ENCODE measurements around the gene SMIM7.

SMIM7 gene

DNA sequence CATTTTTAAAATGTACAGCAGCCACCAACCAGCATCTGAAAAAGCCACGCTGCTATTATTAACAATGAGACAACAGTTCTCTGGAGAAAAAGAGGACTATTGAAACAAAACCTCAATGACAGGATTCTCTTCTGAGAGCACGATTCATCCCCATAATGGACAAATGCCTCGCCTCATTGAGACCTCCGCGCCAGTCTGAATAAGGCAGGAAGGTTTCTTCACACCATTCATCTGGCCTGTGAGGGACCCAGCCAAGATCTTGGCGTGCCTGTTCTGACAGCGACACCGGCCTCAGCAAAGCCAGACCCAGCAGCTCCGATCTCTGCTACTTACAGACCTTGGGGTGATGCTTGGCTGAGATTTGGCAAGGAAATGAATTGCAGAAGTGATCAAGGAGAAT lies 14.8 kb downstream of the SMIM7 start:
- Mint-ChIP-seq H3K4me1 (peaks cover 13% of the 10 kb centered on the region), H3K27ac (no peak overlapping the region), H3K4me3 (no peak overlapping the region), H3K36me3 (peaks cover 51% of the 10 kb centered on the region), H3K9me3 (no peaks in the 10 kb centered on the region), H3K27me3 (no peaks in the 10 kb centered on the region)
- CTCF ChIA-PET: no interaction called here
- DNase-seq: no peak

DNA sequence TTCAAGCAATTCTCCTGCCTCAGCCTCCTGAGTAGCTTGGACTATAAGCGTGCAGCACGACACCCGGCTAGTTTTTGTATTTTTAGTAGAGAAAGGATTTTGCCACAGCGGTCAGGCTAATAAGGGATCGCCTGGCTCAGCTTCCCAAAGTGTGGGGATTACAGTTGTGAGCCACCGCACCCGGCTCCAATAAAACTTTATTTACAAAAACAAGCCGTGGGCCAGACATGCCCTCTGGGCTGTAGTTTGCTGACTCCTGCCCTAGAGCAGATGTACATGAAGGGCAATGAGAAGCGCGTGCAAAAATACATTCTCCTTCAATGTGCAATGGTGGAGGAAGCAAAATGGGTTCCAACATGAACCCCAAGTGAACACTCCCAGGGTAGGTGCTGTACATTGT lies 18.2 kb downstream of the SMIM7 start:
- DNase-seq: no peak
- H3K4me3 Mint-ChIP-seq: no peak overlapping the region
- CTCF ChIA-PET: no interaction called here
- no peak overlapping the region for H3K27ac Mint-ChIP-seq
- H3K9me3 Mint-ChIP-seq: no peaks in the 10 kb centered on the region
- H3K27me3 Mint-ChIP-seq: no peaks in the 10 kb centered on the region
- peaks cover 50% of the 10 kb centered on the region for H3K36me3 Mint-ChIP-seq
- H3K4me1 Mint-ChIP-seq: peaks cover 19% of the 10 kb centered on the region

DNA sequence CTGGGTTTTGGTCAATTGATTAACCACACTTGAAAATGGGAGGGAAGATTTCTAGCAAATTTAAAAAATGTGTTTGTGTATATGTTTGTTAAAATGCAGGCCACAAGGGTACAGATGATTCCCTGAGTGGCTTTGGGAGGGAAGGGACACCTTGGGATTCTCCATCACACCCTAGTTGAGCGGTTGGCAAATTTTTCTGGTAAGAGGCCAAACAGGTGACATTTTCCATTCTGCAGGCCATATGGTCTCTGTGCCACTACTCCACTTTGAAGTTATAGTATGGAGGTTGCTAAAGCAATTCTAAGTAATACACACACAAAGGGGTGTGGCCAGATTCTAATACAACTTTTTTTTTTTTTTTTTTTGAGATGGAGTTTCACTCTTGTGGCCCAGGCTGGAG lies 19.0 kb downstream of the SMIM7 start:
- Mint-ChIP-seq H3K9me3 (no peaks in the 10 kb centered on the region), H3K36me3 (peaks cover 47% of the 10 kb centered on the region), H3K4me3 (no peak overlapping the region), H3K27ac (no peak overlapping the region), H3K27me3 (no peaks in the 10 kb centered on the region), H3K4me1 (peaks cover 19% of the 10 kb centered on the region)
- CTCF ChIA-PET: interaction anchor here (0.6 kb wide), 1 partner anchor 73 kb away, joined by 3 read pairs; no protein-coding TSS in a partner anchor
- no peak for DNase-seq

DNA sequence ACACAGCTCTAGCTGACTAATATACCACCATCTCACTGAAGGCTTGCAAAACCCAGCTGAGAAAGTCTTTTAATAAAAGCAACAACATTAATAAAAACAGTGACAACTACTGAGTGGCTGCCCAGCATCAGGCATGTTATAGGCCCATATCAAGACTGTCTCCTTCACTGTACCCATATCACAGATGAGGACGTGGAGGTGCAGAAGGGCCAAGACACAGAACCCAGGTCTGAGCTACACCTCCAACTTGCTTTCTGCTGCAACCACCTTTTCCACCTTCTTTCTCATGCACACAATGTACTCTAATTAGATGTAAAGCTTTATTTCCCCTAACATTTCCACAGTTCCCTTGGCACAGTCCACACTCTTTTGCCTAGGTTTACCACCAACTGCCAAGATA lies 21.3 kb downstream of the SMIM7 start:
- DNase-seq: no peak
- Mint-ChIP-seq H3K27ac (no peak overlapping the region), H3K4me3 (no peak overlapping the region), H3K4me1 (peaks cover 14% of the 10 kb centered on the region), H3K36me3 (peaks cover 47% of the 10 kb centered on the region), H3K27me3 (no peaks in the 10 kb centered on the region), H3K9me3 (no peaks in the 10 kb centered on the region)
- CTCF ChIA-PET: interaction anchor here (1.2 kb wide), 1 partner anchor 110 kb away, joined by 3 read pairs; no protein-coding TSS in a partner anchor

DNA sequence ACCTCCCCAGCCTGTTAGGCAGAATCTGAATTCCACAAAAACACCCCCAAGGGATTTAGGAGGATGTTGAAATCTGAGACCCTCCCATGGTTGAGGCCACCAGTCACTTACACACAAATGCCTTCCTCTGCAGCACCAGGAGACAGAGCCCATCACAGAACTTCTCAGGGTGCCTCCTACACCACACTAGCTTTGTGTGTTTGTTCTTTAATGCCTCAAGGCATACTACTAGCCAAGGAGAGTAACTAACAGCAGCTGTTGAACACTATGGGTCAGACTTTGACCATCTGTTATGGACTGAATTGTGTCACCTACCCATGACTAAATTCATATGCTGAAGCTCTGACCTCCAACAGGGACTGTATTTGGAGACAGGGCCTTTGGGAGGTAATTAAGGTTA lies 22.4 kb downstream of the SMIM7 start:
- H3K27me3 Mint-ChIP-seq: no peaks in the 10 kb centered on the region
- H3K9me3 Mint-ChIP-seq: no peaks in the 10 kb centered on the region
- DNase-seq: no peak
- CTCF ChIA-PET: interaction anchor here (1.1 to 1.2 kb wide), 2 partner anchors 55 to 109 kb away, joined by 3 read pairs; no protein-coding TSS in a partner anchor
- peak overlapping the region; percentile 11 for H3K27ac Mint-ChIP-seq
- H3K4me1 Mint-ChIP-seq: peaks cover 13% of the 10 kb centered on the region
- H3K36me3 Mint-ChIP-seq: peaks cover 45% of the 10 kb centered on the region
- H3K4me3 Mint-ChIP-seq: no peak overlapping the region

DNA sequence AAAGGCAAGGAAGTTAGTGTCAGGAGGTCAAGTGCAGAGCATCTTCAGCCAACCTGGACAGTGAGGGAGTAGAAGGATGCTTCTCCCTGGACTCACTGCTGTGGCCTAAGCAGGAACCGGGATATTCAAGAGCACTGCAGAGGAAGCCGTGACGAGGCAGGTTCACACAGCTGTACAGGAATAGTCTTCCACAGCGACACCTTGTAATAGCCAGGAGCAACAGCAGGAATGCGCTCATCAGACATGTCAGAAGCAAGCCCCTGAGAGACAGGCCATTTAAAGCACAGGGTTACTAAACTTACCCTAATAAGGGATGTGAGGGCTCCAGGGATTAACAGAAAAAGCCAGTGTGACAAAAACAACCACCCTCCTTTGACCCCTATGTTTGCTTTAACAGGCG lies 28.5 kb downstream of the SMIM7 start:
- H3K27ac Mint-ChIP-seq: peak overlapping the region; percentile 79
- peaks cover 30% of the 10 kb centered on the region for H3K4me1 Mint-ChIP-seq
- H3K9me3 Mint-ChIP-seq: no peaks in the 10 kb centered on the region
- H3K4me3 Mint-ChIP-seq: no peak overlapping the region
- DNase-seq: no peak
- CTCF ChIA-PET: no interaction called here
- peaks cover 41% of the 10 kb centered on the region for H3K36me3 Mint-ChIP-seq
- H3K27me3 Mint-ChIP-seq: peaks cover 4% of the 10 kb centered on the region

DNA sequence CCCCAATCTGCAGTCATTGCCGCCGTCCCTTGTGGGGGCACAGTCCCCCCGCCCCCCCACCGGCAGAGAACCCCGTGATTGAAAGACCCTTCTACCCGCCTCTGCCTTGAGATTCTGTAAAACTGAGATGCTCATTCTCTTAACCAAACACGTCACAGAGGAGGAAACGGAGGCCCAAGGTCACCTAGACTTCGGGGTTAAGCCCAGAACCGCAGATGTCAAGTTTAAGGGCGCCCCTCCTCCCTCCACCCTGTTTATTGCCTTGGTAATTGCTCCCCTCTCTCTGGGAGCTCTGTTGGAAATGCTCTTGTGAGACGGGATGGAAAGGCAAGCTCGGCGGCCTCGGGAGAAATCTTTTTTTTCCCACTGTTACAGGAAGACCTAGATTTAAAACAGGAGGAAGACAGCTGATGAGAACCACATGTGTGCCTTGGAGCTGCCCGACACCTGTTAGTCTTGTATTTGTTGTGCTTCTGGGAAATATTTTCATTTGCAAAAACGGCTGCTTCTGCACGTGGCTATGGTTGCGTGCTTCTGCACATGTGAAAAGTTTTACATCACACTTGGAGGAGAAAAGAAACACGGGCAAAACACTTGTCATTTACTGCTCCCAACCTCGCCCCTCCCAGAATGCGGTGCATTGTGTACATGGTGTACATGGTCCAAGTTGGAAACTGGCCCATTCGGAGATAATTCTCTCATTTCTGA lies 30.8 kb downstream of the SMIM7 start:
- Mint-ChIP-seq H3K4me3 (peak overlapping the region; percentile 98), H3K27me3 (peaks cover 4% of the 10 kb centered on the region), H3K4me1 (peaks cover 51% of the 10 kb centered on the region), H3K9me3 (no peaks in the 10 kb centered on the region), H3K36me3 (peaks cover 41% of the 10 kb centered on the region), H3K27ac (peak overlapping the region; percentile 99)
- no peak for DNase-seq
- CTCF ChIA-PET: interaction anchor here (0.7 kb wide), 1 partner anchor 17 kb away, joined by 3 read pairs; no protein-coding TSS in a partner anchor

DNA sequence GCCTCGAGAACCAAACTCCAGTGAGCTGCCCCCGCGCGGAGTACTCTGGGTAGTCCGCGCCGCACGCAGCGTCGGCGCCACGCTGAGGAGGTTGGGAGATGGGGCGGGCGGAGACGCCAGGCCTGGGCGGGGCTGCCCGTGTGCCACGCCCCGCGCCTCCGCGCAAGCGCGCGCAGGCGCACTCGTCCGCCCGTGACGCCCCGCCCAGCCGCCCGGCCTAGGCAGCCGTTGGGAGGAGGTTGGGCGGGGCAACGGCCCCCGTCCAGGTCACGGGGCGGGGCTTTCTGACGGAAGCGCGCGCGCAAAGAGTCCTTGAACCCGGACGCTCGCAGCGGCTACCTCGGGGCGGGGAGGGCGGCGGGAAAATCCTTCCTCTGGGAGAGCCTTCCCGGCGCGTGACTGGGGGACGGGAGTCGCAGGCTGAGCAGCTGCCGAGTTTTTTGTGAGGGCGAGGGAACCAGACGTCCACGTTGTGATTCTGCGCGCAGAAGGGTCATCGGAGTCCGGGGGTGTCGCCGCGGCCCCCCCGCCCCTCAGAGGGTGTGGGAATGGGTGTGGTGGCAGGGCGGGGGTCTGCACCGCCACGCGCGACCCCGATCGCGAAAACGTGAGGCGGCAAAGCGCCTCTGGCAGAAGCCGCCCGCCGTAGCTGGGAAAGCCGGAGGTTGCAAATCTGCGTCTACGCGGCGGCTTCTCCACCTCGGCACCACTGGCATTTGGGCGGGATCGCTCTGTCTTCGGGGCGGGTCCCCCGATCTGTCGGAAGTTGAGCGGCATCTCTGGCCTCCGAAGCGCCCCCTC lies 31.6 kb downstream of the SMIM7 start, which contains the start of gene MED26:
Gene MED26, minus strand, starts transcription at position 22 of the 801 bp plus-strand sequence. CDS start 261 bp downstream, outside the sequence.
- no peaks in the 10 kb centered on the region for H3K9me3 Mint-ChIP-seq
- H3K4me1 Mint-ChIP-seq: peaks cover 53% of the 10 kb centered on the region
- H3K4me3 Mint-ChIP-seq: peak within 1 kb of the TSS; percentile 98
- H3K36me3 Mint-ChIP-seq: peaks cover 38% of the 10 kb centered on the region
- CTCF ChIA-PET: interaction anchor here (0.9 kb wide), 2 partner anchors 41 to 61 kb away, joined by 3 to 4 read pairs; no protein-coding TSS in a partner anchor
- H3K27me3 Mint-ChIP-seq: peaks cover 4% of the 10 kb centered on the region
- DNase-seq: peak; percentile 96
- H3K27ac Mint-ChIP-seq: peak within 1 kb of the TSS; percentile 99

DNA sequence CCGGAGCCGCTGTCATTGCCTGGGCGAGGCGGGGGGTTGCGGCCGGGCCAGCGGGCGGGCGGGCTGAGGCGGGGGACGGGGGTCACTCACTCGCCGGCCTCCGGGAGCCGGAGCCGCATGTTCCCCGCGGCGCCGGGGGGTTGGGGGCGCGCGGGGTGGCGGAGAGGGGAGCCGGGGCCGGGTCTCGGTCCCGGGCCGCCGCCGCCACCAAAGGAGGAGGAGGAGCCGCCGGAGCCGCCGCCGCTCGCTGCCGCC lies 32.1 kb downstream of the SMIM7 start:
- Mint-ChIP-seq H3K4me1 (peaks cover 53% of the 10 kb centered on the region), H3K27me3 (peaks cover 4% of the 10 kb centered on the region), H3K27ac (peak overlapping the region; percentile 77), H3K4me3 (peak overlapping the region; percentile 98), H3K9me3 (no peaks in the 10 kb centered on the region), H3K36me3 (peaks cover 41% of the 10 kb centered on the region)
- no peak for DNase-seq
- CTCF ChIA-PET: interaction anchor here (0.9 kb wide), 2 partner anchors 40 to 61 kb away, joined by 3 to 4 read pairs; no protein-coding TSS in a partner anchor

DNA sequence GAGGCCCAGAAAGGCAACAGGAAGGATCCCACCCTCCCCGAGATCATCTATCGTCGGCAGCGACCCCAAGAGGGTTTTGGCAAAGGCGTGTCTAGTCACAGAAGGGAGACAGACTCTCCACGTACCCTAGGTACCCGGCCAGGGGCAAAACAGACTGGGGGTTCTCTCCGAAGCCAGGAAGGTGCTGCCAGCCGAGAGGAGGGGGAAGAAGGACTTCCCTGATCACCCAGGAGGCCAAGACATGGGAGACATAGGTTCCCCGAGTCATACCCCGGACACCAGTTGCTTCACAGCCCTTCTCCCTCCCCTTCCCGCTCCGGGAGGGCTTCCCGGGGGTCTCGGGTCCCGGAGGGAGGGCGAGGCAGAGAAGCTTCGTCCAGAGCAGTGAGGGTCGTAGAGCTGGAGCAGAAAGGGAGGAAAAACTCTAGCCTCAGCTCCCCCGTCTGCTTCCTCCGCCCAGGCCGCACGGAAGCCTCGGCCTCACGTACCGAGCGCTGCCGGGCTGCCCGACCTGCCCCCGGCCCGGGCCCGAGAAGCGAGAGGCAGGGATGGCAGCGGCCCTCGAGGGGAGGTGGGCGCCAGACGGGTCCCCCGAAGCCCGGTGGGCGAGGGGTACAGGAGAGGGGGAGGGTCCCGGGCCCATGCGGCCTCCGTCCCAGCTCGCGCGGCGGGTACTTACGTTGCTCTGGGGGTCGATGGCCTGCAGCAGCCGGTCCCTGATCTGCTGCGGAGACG lies 32.6 kb downstream of the SMIM7 start:
- Mint-ChIP-seq H3K36me3 (peaks cover 41% of the 10 kb centered on the region), H3K4me1 (peaks cover 53% of the 10 kb centered on the region), H3K27ac (peak overlapping the region; percentile 93), H3K4me3 (peak overlapping the region; percentile 91), H3K9me3 (no peaks in the 10 kb centered on the region), H3K27me3 (peaks cover 4% of the 10 kb centered on the region)
- CTCF ChIA-PET: interaction anchor here (0.9 kb wide), 2 partner anchors 40 to 60 kb away, joined by 3 to 4 read pairs; no protein-coding TSS in a partner anchor
- DNase-seq: peak; percentile 34

DNA sequence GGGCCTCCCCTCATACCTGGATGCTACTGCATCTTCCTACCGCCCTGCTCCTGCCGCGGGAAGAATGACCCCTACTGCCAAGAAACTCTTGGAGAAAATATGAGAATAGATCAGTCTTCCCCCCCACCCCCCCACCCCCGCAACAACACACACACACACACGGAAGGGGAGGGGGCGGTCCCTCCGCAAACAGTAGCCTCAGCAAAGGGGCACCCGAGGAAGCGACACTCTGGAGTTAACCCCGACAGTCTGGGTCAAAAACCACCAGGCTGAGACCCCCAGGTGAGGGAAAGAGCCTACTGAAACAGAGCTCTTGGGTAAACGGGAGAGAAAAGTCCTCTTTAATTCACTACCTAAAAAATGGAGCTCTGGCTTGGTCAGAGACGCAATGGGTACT lies 33.1 kb downstream of the SMIM7 start:
- CTCF ChIA-PET: interaction anchor here (0.9 kb wide), 1 partner anchor 9 kb away, joined by 3 read pairs; no protein-coding TSS in a partner anchor
- H3K9me3 Mint-ChIP-seq: no peaks in the 10 kb centered on the region
- peaks cover 4% of the 10 kb centered on the region for H3K27me3 Mint-ChIP-seq
- peak overlapping the region; percentile 93 for H3K27ac Mint-ChIP-seq
- peak overlapping the region; percentile 91 for H3K4me3 Mint-ChIP-seq
- peak; percentile 32 for DNase-seq
- peaks cover 36% of the 10 kb centered on the region for H3K36me3 Mint-ChIP-seq
- peaks cover 49% of the 10 kb centered on the region for H3K4me1 Mint-ChIP-seq

DNA sequence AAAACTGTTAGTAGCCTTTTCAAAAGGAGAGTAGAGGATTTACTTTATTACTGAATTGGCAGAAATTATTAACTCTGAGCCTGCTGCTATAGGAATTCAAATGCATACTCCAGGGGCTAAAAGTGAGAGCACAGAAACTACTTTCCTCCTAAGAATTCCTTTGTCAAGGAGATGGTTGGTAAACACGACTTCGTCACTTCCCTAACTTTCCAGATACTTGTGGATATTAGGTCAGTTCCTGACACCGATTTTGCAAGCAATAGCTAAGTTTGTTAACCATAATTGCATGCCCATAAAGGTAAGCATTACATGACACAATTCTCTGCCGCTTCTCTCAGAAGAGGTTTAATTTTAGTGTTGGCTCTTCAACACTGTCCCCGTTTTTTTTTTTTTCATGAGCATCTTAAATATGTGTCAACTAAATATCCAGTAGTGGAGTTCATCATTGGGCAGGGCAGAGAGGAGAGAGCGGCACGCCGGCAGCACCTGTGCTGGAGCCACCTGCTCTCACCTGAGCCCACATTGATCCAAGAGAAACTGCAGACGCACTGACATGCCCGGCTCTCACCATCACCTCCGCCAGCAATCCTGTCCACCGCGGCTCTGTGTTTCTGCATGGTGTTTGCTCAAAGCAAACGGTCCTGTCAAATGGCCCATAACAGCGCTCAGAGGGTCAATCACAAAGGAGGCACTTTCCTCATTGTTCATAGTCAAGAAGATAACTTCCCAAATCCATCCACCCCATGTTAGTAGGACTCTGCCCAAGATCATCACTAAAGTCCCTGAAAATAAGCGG lies 34.6 kb downstream of the SMIM7 start:
- peak overlapping the region; percentile 35 for H3K27ac Mint-ChIP-seq
- H3K27me3 Mint-ChIP-seq: peaks cover 4% of the 10 kb centered on the region
- CTCF ChIA-PET: interaction anchor here (0.9 to 1.4 kb wide), 2 partner anchors 8 to 13 kb away, joined by 3 to 5 read pairs; no protein-coding TSS in a partner anchor
- peaks cover 26% of the 10 kb centered on the region for H3K36me3 Mint-ChIP-seq
- no peak for DNase-seq
- H3K9me3 Mint-ChIP-seq: no peaks in the 10 kb centered on the region
- H3K4me1 Mint-ChIP-seq: peaks cover 44% of the 10 kb centered on the region
- no peak overlapping the region for H3K4me3 Mint-ChIP-seq

DNA sequence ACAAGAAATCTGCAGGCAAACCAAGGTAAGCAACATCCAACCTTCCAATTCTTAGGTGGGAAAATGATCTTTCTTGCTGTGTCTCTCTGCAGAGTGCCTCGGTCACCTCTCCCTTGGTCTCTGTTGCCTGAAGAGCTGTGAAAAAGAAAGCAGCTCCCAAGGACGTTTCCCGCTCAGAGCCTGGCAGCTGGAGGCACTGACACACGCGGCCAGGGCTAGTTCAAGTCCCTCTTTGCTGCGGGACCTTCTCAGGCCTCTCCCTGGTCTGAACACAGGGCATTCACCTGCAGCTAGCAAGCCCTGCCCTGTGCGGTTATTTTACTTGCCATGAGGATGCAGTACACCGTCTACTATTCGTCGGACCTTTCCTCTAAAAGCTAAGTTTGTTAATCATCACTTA lies 35.7 kb downstream of the SMIM7 start:
- no peaks in the 10 kb centered on the region for H3K9me3 Mint-ChIP-seq
- H3K4me3 Mint-ChIP-seq: no peak overlapping the region
- DNase-seq: no peak
- peaks cover 23% of the 10 kb centered on the region for H3K36me3 Mint-ChIP-seq
- peaks cover 4% of the 10 kb centered on the region for H3K27me3 Mint-ChIP-seq
- peaks cover 33% of the 10 kb centered on the region for H3K4me1 Mint-ChIP-seq
- CTCF ChIA-PET: interaction anchor here (1.4 kb wide), 1 partner anchor 12 kb away, joined by 5 read pairs; no protein-coding TSS in a partner anchor
- H3K27ac Mint-ChIP-seq: no peak overlapping the region
